Heart right ventricle (tissue), 16 donors: Measurements from ENCODE around the gene CPNE7. TPM values are rescaled to one million over a fixed set of nuclear protein-coding genes. Genes with fewer than 3 reads are reported as not detected.

Experiments used
- ATAC-seq, 8 donors: fragments of 200-7000 bp; cut with Tn5 transposase; one replicate each; pipeline ENCODE4 v1.9.1; 2020; ENCODE audit warnings: mild to moderate bottlenecking in 8 of 8, moderate library complexity in 8 of 8, moderate number of reproducible peaks in 1 of 8
- DNase-seq, 2 donors: peaks; one replicate each; pipeline ENCODE4 v3.0.0-alpha.2; 2020
- H3K27ac ChIP-seq, 10 donors: fragments of 200-600 bp; sonication (generic) in 2 of 10; one replicate each; pipeline versions ENCODE4 v1.5.0 to v1.8.0; 2020 to 2022; ENCODE audit warnings: mild to moderate bottlenecking in 3 of 10
- H3K27me3 ChIP-seq, 7 donors: fragments of 200-600 bp; one replicate each; pipeline ENCODE4 v1.8.0; 2021 to 2022; ENCODE audit warnings: mild to moderate bottlenecking in 2 of 7
- H3K36me3 ChIP-seq, 9 donors: fragments of 200-600 bp; sonication (generic) in 1 of 9; one replicate each; pipeline versions ENCODE4 v1.5.0 to v1.8.0; 2020 to 2022; ENCODE audit warnings: mild to moderate bottlenecking in 2 of 9
- H3K4me1 ChIP-seq, 9 donors: fragments of 200-600 bp; sonication (generic) in 1 of 9; one replicate each; pipeline versions ENCODE4 v1.5.0 to v1.8.0; 2020 to 2022; ENCODE audit warnings: mild to moderate bottlenecking in 4 of 9
- H3K4me3 ChIP-seq, 10 donors: fragments of 200-600 bp; sonication (generic) in 2 of 10; one replicate each; pipeline versions ENCODE4 v1.5.0 to v1.8.0; 2020 to 2022; ENCODE audit warnings: mild to moderate bottlenecking in 7 of 10, moderate library complexity in 2 of 10
- H3K9me3 ChIP-seq, 11 donors: fragments of 200-600 bp in 10 of 11; sonication (generic) in 2 of 11; one replicate each; pipeline versions ENCODE4 v1.5.0 to v1.8.0; 2013 to 2022; ENCODE audit warnings: mild to moderate bottlenecking in 2 of 11, control low read depth in 1 of 11, moderate library complexity in 1 of 11
- WGBS, 2 donors: extraction: QIAGEN DNeasy Blood & Tissue Kit; methylation state at CpG; one replicate each; pipeline ENCODE4 v1.1.7; 2013; ENCODE audit warnings: inconsistent platforms in 1 of 2; 5-methylcytosine and 5-hydroxymethylcytosine counted together
- intact Hi-C, 10 donors: fragments of 100-400 bp; cut with DNase I; formaldehyde crosslinking; loops; one replicate each; pipeline versions ENCODE4 v1.11.1 to v1.14.2; 2022
- polyA plus RNA-seq, 2 donors: library from polyadenylated mRNA; stranded (reverse); fragments of 200-250 nt; gene quantifications; one replicate each; pipeline ENCODE4 v1.2.3, GENCODE V29; 2013
- total RNA-seq, 10 donors: library from RNA; stranded (reverse); fragmentation: NEBNext Ultra II Directional in 3 of 10; extraction: Animal tissue kit (Norgen Biotek cat#: 25700) in 3 of 10; gene quantifications; one replicate each; pipeline versions ENCODE4 v1.2.1 to v1.2.4, GENCODE V29; 2021 to 2023
- TF ChIP-seq, protein P1 (sequence below), 9 donors: fragments of 200-600 bp; sonication (generic) in 2 of 9; IDR thresholded peaks; one replicate each; pipeline versions ENCODE4 v1.5.0 to v1.8.0; 2021 to 2022; ENCODE audit warnings: antibody characterized with exemption in 9 of 9, mild to moderate bottlenecking in 5 of 9, moderate library complexity in 1 of 9
- donor health status: Arrhythmogenic right ventricular cardiomyopathy.
- donor health status: ischemic (EF 13 %, LVEDD 7.1; RV severe dilation, severe dysfunction).
- donor health status: healthy with polysubstance abuse.
- donor health status: DM: no; HTN: yes; CAD: no.
- donor health status: DM: no; HTN: no; CAD: no.
- donor health status: ischemic (EF 25% LVEDD 6.9; RV normal size, moderate dysfunction).
- donor health status: ischemic (EF 25% LVEDD 5.7; RV mildly dilated, moderate dysfunction).
- donor health status: healthy.
- donor health status: DM: yes; HTN: yes; CAD: no.
- donor health status: Ischemic cardiomyopathy.
- donor health status: ischemic (EF 35%, LVEDD 5.7; RV mildly dilated, moderate dysfunction).
- donor health status: nonischemic (EF 11% LVEDD 7.7; RV severe dilation, severe dysfunction).
- donor health status: DM: yes; HTN: yes; CAD: no.
- donor health status: PGD.
- donor health status: ischemic (EF 29% LVEDD 5.4; RV normal size, mild dysfunction).
- donor health status: nonischemic (EF 23%, LVEDD 6.1; RV moderate dilation, normal function).

The CPNE7 gene
- total and polyA plus RNA-seq, 12 donors = 0.16 to 0.33 TPM; not detected in 10

DNA sequence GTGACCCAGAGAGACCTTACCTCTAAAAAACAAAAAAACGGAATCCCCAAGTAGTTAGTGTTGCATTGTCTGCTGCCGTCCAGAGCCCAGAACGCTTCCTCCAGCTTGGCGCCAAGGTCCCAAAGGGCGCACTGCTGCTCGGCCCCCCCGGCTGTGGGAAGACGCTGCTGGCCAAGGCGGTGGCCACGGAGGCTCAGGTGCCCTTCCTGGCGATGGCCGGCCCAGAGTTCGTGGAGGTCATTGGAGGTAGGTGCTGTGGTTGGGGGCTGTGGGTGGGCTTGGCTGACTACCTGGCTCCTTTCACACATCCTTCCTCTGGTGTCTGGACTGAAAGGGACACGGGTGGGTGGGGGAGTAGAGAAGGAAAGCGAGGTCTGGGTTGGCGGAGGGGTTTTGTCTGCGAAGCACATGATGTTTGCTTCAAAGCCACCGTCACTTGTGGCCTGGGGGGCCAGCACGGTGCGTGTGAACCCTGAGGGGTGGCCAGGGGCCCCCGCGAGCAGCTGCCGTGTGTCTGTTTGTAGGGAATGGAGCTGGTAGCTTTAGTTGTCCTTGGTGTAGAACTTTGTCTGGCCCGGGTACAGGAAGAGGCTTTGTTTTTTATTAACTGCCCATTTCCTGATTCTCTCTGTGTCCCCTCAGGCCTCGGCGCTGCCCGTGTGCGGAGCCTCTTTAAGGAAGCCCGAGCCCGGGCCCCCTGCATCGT is 43.6 kb upstream of the CPNE7 start:
- intact Hi-C loops = no loop called here
- no peak for DNase-seq
- Histone ChIP-seq H3K9me3 (no peaks in the 10 kb centered on the region), H3K4me1 (peaks cover 3 to 34% (median 17%) of the 10 kb centered on the region in 9 donors), H3K27me3 (no peaks in the 10 kb centered on the region), H3K4me3 (no peak overlapping the region), H3K36me3 (peaks cover 0 to 93% (median 65%) of the 10 kb centered on the region in 9 donors), H3K27ac (peak overlapping the region in 1 of 10 donors; percentile 19)
- 74 to 80% methylated on average over 31 of the region's 31 CpGs for WGBS, 2 donors
- peak in 2 of 8 donors; percentile 8 to 28 for ATAC-seq
- TF ChIP-seq, protein P1, sequence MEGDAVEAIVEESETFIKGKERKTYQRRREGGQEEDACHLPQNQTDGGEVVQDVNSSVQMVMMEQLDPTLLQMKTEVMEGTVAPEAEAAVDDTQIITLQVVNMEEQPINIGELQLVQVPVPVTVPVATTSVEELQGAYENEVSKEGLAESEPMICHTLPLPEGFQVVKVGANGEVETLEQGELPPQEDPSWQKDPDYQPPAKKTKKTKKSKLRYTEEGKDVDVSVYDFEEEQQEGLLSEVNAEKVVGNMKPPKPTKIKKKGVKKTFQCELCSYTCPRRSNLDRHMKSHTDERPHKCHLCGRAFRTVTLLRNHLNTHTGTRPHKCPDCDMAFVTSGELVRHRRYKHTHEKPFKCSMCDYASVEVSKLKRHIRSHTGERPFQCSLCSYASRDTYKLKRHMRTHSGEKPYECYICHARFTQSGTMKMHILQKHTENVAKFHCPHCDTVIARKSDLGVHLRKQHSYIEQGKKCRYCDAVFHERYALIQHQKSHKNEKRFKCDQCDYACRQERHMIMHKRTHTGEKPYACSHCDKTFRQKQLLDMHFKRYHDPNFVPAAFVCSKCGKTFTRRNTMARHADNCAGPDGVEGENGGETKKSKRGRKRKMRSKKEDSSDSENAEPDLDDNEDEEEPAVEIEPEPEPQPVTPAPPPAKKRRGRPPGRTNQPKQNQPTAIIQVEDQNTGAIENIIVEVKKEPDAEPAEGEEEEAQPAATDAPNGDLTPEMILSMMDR (IDR thresholded peaks at IDR 0.05) = no peak

DNA sequence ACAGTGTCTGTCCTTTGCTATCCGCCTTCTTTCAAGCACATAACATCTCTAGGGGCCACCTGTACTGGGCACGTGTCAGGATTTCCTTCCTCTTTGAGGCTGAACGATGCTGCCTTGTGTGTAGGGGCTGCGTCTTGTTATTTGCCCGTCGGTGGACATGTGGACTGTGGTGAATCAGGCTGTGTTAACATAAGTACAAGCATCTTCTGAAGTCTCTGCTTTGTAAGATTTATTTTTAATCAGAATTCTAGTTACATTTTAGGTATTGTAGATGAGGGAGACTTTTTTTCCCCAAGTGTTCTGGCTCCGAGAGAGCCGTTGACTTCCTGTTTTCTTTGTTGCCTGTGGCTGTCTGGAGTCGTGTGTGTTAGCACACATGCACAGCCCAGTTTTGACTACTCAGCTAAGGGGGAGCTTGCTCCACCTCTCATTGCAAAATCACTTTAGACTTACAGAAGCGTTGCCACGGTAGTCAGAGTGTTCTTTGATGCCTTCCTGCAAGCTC is 41.3 kb upstream of the CPNE7 start:
- no peaks in the 10 kb centered on the region for H3K27me3 ChIP-seq
- DNase-seq (peak in 1 of 2 donors; percentile 20), ATAC-seq (peak in 6 of 8 donors; percentile 67 to 82 (median 71))
- intact Hi-C loops = no loop called here
- H3K36me3 ChIP-seq = peaks cover 0 to 93% (median 56%) of the 10 kb centered on the region in 9 donors
- TF ChIP-seq, protein P1 (IDR thresholded peaks at IDR 0.05) = no peak
- no peaks in the 10 kb centered on the region for H3K9me3 ChIP-seq
- peaks cover 3 to 34% (median 17%) of the 10 kb centered on the region in 9 donors for H3K4me1 ChIP-seq
- WGBS, 2 donors = 51 to 62% methylated on average over 11 of the region's 11 CpGs
- peak overlapping the region in 1 of 10 donors; percentile 5 for H3K4me3 ChIP-seq
- peak overlapping the region in 5 of 10 donors; percentile 9 to 82 (median 33) for H3K27ac ChIP-seq

DNA sequence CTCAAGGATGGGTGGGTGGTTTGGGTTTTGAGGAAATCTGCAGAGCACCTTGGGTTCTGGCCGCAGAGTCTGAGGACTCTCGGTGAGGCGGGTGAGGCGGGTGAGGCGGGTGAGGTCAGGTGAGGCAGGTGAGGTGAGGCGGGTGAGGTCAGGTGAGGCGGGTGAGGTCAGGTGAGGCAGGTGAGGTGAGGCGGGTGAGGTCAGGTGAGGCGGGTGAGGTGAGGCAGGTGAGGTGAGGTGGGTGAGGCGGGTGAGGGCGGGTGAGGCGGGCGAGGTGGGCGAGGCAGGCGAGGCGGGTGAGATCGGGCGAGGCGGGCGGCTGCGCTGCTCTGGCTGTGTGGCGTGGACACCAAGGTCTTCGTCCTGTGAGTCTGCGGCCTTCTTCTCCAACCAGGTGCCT is 39.2 kb upstream of the CPNE7 start:
- no peaks in the 10 kb centered on the region for H3K9me3 ChIP-seq
- TF ChIP-seq, protein P1 (IDR thresholded peaks at IDR 0.05) = no peak
- no peak for DNase-seq
- ATAC-seq = no peak
- peaks cover 3 to 37% (median 20%) of the 10 kb centered on the region in 9 donors for H3K4me1 ChIP-seq
- peaks cover 0 to 82% (median 42%) of the 10 kb centered on the region in 9 donors for H3K36me3 ChIP-seq
- no peak overlapping the region for H3K4me3 ChIP-seq
- no peak overlapping the region for H3K27ac ChIP-seq
- no peaks in the 10 kb centered on the region for H3K27me3 ChIP-seq
- intact Hi-C loops = no loop called here
- WGBS, 2 donors = 99 to 100% methylated on average over 6 to 20 of the region's 24 CpGs

DNA sequence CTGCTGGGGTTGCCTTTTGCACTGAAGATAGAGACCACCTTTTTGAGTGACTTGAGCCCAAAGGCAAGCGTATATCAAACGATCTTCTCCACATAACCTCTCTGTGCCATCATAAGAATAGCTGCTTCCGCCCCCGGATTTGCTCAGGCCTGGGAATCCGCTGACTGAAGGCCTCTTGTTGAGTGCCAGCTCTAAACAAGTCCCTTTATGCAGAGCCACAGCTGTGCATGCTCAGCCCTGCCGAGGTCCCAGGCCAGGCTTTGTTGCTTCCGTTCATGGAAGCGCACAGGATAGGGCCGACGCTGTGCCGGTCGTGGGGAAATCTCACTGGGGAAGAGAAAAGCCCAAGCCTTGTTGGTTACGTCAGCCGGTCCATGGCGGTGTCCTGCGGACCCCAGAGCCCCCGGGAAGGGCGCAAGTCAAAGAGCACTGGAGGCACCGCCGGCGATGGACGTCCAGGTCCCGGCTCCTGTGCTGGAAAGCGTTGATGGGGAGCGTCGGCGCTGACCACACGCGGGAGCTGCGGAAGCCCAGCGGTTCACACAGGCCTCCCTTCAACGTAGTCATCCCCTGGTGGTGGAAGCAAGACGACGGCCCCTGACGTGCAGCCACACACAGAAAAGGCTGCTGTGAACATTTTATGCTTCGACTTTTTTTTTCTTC is 38.5 kb upstream of the CPNE7 start:
- Histone ChIP-seq H3K27me3 (no peaks in the 10 kb centered on the region), H3K9me3 (no peaks in the 10 kb centered on the region), H3K27ac (no peak overlapping the region), H3K36me3 (peaks cover 0 to 82% (median 36%) of the 10 kb centered on the region in 9 donors), H3K4me1 (peaks cover 7 to 37% (median 20%) of the 10 kb centered on the region in 9 donors), H3K4me3 (no peak overlapping the region)
- intact Hi-C loops = no loop called here
- no peak for DNase-seq
- WGBS, 2 donors = 84 to 88% methylated on average over 36 of the region's 36 CpGs
- TF ChIP-seq, protein P1 (IDR thresholded peaks at IDR 0.05) = no peak
- no peak for ATAC-seq
